PFSK-1 (cell line): ENCODE results near the gene POU2F1.

ENCODE experiments used
- FOXP2 ChIP-seq: optimal IDR thresholded peaks from 2 replicates; pipeline ENCODE3; 2011; ENCODE audit warnings: borderline replicate concordance, control low read depth, inconsistent platforms; ENCODE audit not compliant: insufficient read depth; ENCODE audit errors: extremely low read length, extremely low read depth
- POLR2AphosphoS5 ChIP-seq: IDR thresholded peaks from 2 replicates; pipeline ENCODE4 v1.6.1; 2012; ENCODE audit warnings: low read depth, mild to moderate bottlenecking, control low read depth, low read length, moderate library complexity
- REST ChIP-seq, 2 experiments: IDR thresholded peaks; 2 replicates each; pipeline versions ENCODE4 v1.6.1 to v1.8.0; 2011 to 2012; ENCODE audit warnings: low read depth in 2 of 2, low read length in 2 of 2, control low read depth in 1 of 2, inconsistent platforms in 1 of 2, mild to moderate bottlenecking in 1 of 2, moderate library complexity in 1 of 2; ENCODE audit not compliant: insufficient read depth in 1 of 2
- SIN3A ChIP-seq: IDR thresholded peaks from 2 replicates; pipeline ENCODE4 v1.6.1; 2012; ENCODE audit warnings: mild to moderate bottlenecking, low read length, moderate library complexity, borderline replicate concordance; ENCODE audit not compliant: insufficient read depth
- TAF1 ChIP-seq: IDR thresholded peaks from 2 replicates; pipeline ENCODE4 v1.6.1; 2012; ENCODE audit warnings: low read length, control low read depth, borderline replicate concordance; ENCODE audit not compliant: insufficient read depth

Gene POU2F1

GRCh38 chr1:167248707-167249642 lies 28.3 kb downstream of the POU2F1 start:
- no peak for TF ChIP-seq FOXP2
- TF ChIP-seq POLR2AphosphoS5, result no peak
- no peak for TF ChIP-seq SIN3A
- TF ChIP-seq TAF1, result no peak
- no peak for TF ChIP-seq REST (IDR thresholded peaks at IDR 0.05; ENCODE audit: insufficient read depth in 1 of 2, low read depth in 2 of 2, low read length in 2 of 2)

GRCh38 chr1:167249702-167250101 lies 29.0 kb downstream of the POU2F1 start:
- TF ChIP-seq TAF1 (no peak), POLR2AphosphoS5 (no peak), REST (IDR thresholded peaks at IDR 0.05; ENCODE audit: insufficient read depth in 1 of 2, low read depth in 2 of 2, low read length in 2 of 2) (no peak), FOXP2 (no peak), SIN3A (no peak)

GRCh38 chr1:167250482-167250881 lies 29.8 kb downstream of the POU2F1 start:
- TF ChIP-seq TAF1 (no peak), POLR2AphosphoS5 (no peak), FOXP2 (no peak)

GRCh38 chr1:167251472-167251871 lies 30.8 kb downstream of the POU2F1 start:
- TF ChIP-seq FOXP2, result no peak

- TF ChIP-seq SIN3A (no peak), TAF1 (no peak), REST (IDR thresholded peaks at IDR 0.05; ENCODE audit: insufficient read depth in 1 of 2, low read depth in 2 of 2, low read length in 2 of 2) (no peak), POLR2AphosphoS5 (no peak)
Observed at GRCh38 chr1:167252986-167253385, 32.3 kb downstream of the POU2F1 start.

GRCh38 chr1:167258858-167259257 lies 38.2 kb downstream of the POU2F1 start:
- TF ChIP-seq FOXP2, result no peak
- TF ChIP-seq TAF1, result no peak
- no peak for TF ChIP-seq REST (IDR thresholded peaks at IDR 0.05; ENCODE audit: insufficient read depth in 1 of 2, low read depth in 2 of 2, low read length in 2 of 2)
- TF ChIP-seq SIN3A, result no peak
- TF ChIP-seq POLR2AphosphoS5, result no peak
